GM21723 (cell line): ENCODE data around the gene TAF3.

Source experiments
- ATAC-seq: cut with Tn5 transposase; IDR thresholded peaks from one replicate; pipeline ENCODE4 v1.9.1; 2021; ENCODE audit warnings: mild to moderate bottlenecking, moderate library complexity; ENCODE audit not compliant: unreplicated experiment

The TAF3 gene

GRCh38 chr10:7928536-7928935 is 110.2 kb downstream of the TAF3 start:
- ATAC-seq = no peak

- no peak for ATAC-seq
Observed at GRCh38 chr10:7932301-7933036, 114.2 kb downstream of the TAF3 start.

DNA sequence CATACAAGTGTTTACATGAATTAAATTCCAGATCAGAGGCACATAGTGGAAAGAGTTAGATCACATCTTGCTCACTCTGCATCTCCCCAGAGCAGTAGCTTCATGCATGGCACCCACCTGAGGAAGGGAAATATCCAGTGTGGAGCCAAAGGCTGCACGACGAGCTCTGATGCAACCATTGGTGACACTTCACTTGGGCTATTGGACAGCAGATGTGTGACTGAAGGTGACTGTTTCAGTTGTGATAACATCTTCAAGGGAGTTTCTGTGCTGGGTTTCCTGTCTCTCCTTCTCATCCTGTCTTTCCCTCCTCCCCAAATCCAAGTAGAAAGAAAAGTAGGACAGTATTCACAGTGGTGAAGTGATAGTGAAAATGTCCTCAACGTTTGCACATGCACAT is 115.0 kb downstream of the TAF3 start:
- no peak for ATAC-seq

- no peak for ATAC-seq
Observed at GRCh38 chr10:7933757-7934156, 115.5 kb downstream of the TAF3 start.

- no peak for ATAC-seq
Observed at GRCh38 chr10:7937315-7937945, 119.1 kb downstream of the TAF3 start.

- no peak for ATAC-seq
Observed at GRCh38 chr10:7941576-7941975, 123.3 kb downstream of the TAF3 start.

DNA sequence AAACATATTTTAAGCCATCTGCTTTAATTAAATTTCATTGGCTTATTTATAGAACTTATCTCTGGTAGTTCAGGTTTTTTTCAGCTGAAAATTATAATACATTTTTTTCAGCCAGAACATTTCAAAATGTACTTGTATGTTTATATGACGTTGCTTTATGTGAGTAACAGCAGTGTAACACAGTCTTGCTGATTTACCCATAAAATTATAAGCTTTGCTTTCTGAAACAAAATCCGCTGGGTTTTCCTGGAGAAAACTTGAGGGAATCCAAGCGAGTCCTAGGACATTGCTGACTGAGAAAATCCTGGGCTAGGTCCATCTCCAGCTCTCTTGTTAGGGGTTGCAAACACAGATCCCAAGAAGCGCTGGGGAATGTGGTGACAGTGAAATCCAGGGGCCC is 124.0 kb downstream of the TAF3 start:
- ATAC-seq = no peak

DNA sequence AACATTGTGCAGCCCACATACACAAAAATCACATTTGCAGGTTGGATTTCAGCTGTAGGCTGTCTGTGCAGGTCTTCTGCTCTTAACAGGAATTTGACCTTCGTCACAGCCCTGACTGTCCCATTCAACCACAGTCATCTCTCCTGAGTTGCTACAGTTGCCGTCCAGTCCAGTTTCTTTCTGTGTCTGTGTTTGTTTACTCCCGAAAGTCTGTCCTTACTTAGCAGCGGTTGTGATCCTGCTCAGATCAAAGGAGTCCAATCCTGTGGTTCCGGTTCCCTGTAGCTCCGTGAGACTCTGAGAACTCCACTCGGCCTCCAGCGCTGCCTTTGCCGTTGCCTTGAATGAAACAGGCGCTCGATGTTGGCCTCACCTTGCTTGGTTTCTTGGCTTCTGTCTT is 124.6 kb downstream of the TAF3 start:
- ATAC-seq = no peak

DNA sequence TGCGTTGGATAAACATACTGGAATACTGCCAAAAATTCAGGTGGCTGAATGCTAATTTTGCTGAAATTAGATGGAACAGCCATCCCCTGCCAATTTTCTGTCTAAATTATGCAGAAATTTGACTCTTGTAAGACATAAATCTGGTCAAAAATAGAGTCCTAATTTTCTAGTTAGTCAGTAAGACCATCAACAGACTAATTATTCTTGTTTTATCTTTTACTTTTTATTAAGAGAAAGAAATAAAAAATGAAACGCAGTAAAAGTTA is 125.8 kb downstream of the TAF3 start:
- no peak for ATAC-seq

- ATAC-seq = no peak
Observed at GRCh38 chr10:7944537-7944936, 126.2 kb downstream of the TAF3 start.

DNA sequence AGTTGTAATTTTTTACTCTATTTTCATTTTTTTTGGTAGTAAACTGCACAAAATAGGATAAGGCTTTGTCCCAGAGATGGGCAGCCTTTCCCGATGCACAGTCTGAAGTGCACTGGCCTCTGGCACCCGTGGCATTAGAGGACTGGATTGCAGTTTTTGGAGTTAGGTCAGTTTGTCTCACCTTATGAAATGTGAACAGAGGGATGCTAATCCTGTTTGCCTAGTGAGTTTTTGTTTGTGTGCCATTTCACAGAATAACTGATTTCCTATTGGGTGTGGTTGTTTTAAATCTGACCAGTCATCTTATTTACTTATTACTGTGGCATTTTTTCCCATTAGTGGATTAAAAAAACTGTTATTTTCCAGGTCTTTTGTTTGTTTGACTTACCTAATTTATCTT is 126.7 kb downstream of the TAF3 start:
- no peak for ATAC-seq

GRCh38 chr10:7945469-7946187 is 127.3 kb downstream of the TAF3 start:
- no peak for ATAC-seq

DNA sequence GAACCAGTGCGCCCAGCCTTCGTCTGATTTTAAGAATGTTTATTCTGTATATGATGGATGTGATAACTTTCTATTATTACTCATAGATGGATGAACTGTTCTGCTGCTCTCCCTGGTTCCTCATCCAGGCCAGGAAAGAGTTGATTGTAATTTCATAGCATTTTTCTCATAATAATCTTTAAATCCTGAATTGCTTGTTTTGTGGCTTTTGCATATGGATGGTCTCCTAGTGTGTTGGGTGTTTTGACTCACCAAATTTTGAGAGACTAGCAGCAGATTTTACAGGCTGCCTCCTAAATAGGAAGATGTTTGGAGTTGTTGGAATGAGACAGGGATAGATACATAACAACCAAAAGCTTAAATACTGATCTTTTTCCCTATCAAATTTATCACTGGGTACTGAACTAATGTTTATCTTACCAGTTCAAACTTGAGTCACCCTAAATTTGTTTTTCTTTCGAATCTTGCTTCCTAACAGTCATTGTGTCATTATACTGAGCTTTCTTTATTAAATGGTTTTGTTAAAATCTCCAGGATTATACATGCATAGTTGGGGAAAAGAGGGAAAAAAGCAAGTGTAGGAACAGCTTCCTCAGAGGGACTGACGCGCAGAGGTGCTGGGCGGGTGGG is 130.2 kb downstream of the TAF3 start:
- no peak for ATAC-seq

- no peak for ATAC-seq
Observed at GRCh38 chr10:7950981-7951847, 132.9 kb downstream of the TAF3 start.

DNA sequence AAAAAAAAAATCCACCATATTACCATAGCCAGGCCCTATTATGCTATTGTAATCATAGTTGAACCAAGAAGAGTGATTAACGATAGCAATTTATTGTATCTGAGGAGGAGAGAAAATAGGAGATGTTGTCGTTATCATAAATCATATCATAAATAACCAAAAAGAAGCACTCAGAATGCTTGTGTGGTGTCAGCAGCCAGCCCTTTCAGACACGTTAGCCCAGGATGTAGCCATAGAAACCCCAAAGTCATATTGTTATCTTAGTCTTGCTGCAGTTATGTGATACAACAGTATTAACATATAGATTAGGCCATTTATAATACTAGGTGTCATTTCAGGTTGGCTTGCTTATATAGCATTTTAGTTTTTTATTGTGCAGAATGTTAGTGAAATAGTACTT is 134.0 kb downstream of the TAF3 start:
- ATAC-seq = no peak

DNA sequence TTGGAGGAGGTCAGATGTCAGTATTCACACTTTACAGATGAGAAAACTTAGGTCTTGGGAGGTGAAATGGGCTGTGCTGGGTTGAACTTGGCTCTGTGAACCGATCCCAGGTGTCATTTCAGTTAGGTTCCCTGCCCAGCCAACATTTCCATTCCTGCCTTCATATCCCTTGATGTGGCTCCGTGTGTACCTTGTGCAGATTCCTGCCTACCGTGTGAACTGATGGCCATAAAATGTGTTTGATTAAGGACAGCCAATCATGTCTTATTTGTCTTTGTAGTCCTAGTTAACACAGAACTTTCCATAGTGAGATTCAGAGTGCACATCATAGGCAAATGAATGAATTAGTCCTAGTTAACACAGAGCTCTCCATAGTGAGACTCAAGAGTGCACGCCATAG is 135.1 kb downstream of the TAF3 start:
- ATAC-seq = no peak

DNA sequence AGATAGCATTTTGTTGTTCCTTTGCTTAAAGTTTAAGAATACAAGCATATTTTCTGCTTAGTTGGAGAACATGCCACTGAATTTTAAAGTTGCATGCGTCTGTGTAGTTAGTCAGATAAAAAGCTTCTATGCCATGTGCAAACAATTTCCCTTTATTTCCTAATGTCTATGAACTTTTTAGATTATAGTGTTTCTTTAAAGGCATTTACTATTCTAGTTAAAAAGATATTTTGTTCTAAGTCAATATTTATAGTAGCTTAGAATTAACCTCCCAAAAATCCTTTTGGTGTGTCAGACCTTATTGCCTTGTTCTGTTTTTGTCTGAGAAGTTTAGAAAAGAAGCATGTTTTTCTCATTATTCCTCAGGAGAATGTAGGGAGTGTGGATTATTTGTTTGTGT is 137.1 kb downstream of the TAF3 start:
- ATAC-seq = no peak

DNA sequence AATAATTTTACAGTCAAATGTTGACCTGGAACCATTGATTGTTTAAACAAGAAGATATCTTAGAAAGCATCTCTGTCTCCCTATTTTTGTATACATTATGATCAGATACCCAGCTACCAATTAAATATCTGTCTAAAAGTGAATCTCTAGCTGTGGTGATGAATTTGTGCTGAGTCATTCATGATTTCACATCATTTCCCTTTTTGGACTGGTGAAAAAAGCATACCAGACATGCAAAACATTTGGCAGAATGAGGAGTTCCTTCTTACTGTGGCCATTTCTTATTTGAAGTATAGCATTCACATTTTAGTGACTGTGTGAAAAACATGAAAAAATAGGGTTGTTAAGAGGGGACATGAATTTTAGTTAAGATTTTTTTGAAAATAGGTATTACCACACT is 138.2 kb downstream of the TAF3 start:
- ATAC-seq = peak; percentile 93

DNA sequence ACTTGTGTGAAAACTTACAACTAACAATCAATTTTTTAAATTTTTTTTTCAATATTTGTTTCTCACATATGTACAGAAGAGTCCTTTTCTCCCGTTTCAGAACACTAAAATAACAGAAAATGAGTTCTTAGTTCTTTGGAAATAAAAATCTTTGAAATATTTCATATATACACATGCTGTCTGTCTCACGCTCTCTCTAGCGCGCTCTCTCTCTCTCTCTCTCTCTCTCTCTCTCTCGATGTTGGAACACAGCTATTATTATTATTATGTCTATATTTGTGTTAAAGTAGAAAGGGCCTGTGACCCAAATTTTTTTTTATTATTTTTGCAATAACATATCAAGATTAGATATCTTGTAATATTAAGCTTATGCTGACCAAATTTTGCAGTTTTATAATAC is 139.3 kb downstream of the TAF3 start:
- ATAC-seq = no peak

DNA sequence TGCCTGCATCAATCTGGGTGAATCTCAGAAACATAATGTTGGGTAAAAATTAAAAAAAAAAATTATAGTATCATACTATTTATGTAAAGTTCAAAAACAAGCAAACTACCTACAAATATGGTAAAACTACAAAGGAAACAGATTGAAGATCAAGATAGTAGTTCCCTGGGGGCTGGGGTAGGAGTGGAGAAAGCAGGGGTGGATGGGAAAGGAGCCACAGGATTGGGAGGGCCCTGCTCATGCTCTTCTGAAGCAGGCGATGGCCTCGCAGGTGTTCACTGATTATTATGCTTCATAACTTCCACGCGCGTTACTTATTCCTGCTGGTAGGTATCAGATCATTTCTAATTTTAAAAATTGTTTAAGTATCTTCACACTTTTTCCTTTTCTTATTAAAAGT is 140.1 kb downstream of the TAF3 start:
- ATAC-seq = no peak

- no peak for ATAC-seq
Observed at GRCh38 chr10:7960108-7960507, 141.8 kb downstream of the TAF3 start.
